Activated T-helper 1 cell treated with anti-CD3 and anti-CD28 coated beads, Interleukin-2, amount 50 U/mL, for 16 hours (primary cell): ENCODE measurements around the gene HCRT.
"Not testable (repeated sequence)": the region's sequence is repeated elsewhere in the genome, so short reads cannot be mapped to it uniquely, and the experiment has no call there.

Experiments
- DNase-seq, 2 donors: peaks; one replicate each; pipeline ENCODE4 v3.0.0-alpha.2; 2020; ENCODE audit warnings: low read depth in 1 of 2, low spot score in 1 of 2

HCRT gene

GRCh38 chr17:42180411-42180921 lies 4.8 kb downstream of the HCRT start:
- DNase-seq = no peak

- no peak for DNase-seq
Measured at GRCh38 chr17:42179911-42180410, 5.3 kb downstream of the HCRT start.

GRCh38 chr17:42179335-42179734 lies 5.9 kb downstream of the HCRT start:
- no peak for DNase-seq

GRCh38 chr17:42178817-42179216 lies 6.4 kb downstream of the HCRT start:
- no peak for DNase-seq

GRCh38 chr17:42177684-42178083 lies 7.6 kb downstream of the HCRT start:
- no peak for DNase-seq

- DNase-seq = no peak
Measured at GRCh38 chr17:42174126-42174783, 11.0 kb downstream of the HCRT start.

- no peak for DNase-seq
Measured at GRCh38 chr17:42171831-42172230, 13.4 kb downstream of the HCRT start.

GRCh38 chr17:42169351-42169750 lies 15.9 kb downstream of the HCRT start:
- DNase-seq = no peak

GRCh38 chr17:42167807-42168206 lies 17.4 kb downstream of the HCRT start:
- no peak for DNase-seq

GRCh38 chr17:42166196-42166763 lies 19.0 kb downstream of the HCRT start:
- DNase-seq = no peak

GRCh38 chr17:42165751-42166150 lies 19.5 kb downstream of the HCRT start:
- no peak for DNase-seq

GRCh38 chr17:42163696-42164407 lies 21.4 kb downstream of the HCRT start:
- no peak for DNase-seq

GRCh38 chr17:42163113-42163512 lies 22.1 kb downstream of the HCRT start:
- no peak for DNase-seq

GRCh38 chr17:42160531-42160910 lies 24.7 kb downstream of the HCRT start:
- DNase-seq = no peak

- DNase-seq = no peak
Measured at GRCh38 chr17:42159796-42160530, 25.3 kb downstream of the HCRT start.

GRCh38 chr17:42155614-42156045 lies 29.6 kb downstream of the HCRT start:
- DNase-seq = no peak

- no peak for DNase-seq
Measured at GRCh38 chr17:42153919-42154742, 31.1 kb downstream of the HCRT start.

GRCh38 chr17:42146911-42147607 lies 38.2 kb downstream of the HCRT start:
- no peak for DNase-seq

GRCh38 chr17:42143138-42143537 lies 42.1 kb downstream of the HCRT start:
- not testable (repeated sequence) for DNase-seq

GRCh38 chr17:42142371-42142896 lies 42.8 kb downstream of the HCRT start:
- DNase-seq = no peak
